Stimulated activated CD4-positive, alpha-beta T cell treated with anti-CD3 and anti-CD28 coated beads, TNF-alpha, amount 100 ng/mL, for 1 hour (primary cell): ENCODE data around the gene KXD1.
"Not testable (repeated sequence)": the region's sequence is repeated elsewhere in the genome, so short reads cannot be mapped to it uniquely, and the experiment has no call there.

Source experiments
- DNase-seq, 3 donors: peaks; one replicate each; pipeline ENCODE4 v3.0.0-alpha.2; 2020; ENCODE audit warnings: low read depth in 3 of 3, low spot score in 1 of 3

KXD1 gene

DNA sequence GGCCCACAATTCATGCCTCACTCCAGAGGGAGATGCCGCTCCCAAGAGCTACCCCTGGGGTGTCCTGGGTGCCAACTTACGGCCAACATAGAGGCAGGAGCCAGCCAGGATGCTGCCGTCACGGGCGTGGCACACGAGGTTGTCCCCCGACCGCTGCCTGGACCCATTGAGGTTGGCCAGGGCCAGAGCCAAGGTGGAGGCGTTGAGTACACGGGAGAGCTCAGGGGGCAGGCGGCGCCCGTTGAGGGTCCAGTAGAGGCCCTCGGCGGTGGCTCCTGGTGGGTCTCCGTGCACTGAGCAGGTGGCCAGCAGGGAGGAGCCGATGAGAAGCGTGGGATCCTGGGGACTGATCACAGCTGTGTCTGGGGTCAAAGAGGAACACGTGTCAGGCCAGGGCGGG is 41.8 kb downstream of the KXD1 start:
- DNase-seq = no peak

DNA sequence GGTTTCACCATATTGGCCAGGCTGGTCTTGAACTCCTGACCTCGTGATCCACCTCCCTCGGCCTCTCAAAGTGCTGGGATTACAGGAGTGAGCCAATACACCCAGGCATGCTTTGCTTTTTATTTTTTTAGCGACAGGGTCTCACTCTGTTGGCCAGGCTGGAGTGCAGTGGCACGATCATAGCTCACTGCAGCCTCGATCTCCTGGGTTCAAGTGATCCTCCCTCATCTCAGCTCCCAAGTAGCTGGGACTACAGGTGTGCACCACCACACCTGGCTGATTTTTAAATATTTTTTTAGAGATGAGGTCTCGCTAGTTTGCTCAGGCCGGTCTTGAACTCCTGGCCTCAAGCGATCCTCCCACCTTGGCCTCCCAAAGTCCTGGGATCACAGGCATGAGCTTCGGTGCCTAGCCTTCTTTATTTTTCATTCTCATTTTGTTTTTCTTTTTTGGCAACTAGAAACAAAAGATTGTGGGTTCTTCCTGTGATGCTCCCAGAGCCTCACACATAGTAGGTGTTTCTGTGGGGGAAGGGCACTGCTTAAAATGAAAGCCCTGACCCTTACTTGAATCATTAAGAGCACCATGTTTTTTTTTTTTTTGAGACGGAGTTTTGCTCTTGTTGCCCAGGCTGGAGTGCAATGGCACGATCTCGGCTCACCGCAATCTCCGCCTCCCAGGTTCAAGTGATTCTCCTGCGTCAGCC is 43.2 kb downstream of the KXD1 start:
- DNase-seq = not testable (repeated sequence)

DNA sequence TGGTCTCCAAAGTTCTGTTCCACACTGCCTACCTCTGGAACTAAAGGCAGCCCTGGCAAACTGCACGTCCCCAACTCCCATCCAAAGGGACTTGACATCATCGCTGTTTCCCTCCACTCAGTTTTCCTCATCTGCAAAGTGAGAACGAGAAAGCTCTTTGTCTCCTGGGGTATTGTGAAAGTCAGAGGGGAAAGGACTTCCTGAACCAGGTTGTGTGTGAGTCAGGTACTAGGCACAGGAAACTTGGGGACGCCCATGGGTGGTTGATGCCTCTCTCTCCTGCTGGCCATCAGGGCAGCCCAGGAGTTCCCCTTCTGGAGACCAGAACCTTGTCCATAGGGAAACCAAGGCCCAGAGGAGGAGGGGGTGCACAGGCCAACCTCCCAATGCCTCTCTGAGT is 44.2 kb downstream of the KXD1 start:
- DNase-seq = no peak

DNA sequence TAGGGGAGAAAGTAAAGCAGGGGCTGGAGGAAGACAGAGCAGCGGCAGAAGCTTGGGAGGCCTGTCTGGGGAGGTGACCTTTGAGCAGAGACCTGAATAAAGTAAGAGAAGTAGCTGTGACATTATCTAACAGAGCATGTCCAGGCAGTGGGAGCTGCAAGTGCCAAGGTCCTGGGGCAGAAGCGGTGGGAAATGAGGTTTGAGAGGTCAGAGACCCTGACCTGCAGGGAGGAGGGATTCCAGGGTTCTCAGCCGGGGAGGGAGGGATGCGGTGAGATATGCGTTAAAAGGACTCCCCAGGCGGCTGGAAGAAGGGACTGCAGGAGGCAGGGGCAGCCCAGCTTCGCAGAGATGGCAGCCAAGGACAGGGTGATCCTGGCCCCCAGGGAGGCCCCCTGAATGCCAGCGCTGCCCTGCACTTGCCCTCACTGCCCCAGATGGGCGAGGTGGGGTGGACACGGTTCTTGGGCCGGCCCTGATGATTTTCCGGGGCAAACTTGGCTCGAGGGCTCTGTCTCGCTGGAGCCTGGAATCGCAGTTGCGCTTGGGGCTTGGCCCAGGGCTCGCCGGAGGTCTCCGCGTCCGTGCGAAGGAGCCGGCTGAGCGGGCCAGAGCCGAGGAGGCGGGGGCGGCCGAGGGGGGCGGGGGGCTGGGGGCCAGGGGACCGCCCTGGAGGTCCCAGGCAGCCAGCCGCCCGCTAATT is 45.7 kb downstream of the KXD1 start:
- no peak for DNase-seq

DNA sequence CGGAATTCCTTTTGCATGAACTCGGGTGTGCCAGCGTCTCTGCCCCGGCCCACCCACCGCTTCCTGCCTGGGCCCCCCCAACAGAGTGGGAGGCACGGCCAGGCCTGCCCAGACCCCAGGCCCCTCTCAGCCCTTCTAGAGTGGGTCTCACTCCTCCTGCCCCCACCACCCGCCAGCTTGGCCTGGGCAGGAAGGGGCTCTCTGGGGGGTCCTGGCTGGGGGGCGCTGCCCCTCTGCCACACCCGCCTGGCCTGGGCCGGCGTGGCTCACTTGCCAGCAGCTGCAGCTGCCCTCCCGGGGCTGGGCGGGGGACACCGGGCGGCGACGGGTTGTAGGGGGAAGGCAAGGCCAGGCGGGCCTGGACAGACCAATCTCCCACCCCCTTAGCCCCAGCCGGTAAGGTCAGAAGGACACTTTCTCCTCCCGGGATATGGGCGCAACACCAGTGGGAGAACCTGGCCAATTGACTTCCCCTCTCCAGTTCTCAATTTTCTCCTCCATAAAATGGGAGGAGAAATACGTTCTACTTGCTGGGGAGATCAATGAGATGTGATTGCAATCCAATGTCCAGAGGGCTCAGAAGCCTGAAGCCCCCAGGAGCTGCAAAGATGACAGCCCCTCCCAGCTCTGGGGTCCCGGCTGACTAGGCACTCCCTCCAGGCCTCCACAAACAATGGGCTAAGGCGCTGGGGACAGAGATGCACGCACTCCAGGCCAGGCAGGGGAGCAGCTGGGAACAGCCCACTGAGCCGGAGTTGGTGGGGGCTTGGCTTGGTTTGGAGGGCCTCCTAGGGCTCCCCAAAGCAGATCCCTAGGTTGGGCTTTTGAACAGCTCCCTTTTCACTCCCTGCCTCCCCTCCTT is 46.5 kb downstream of the KXD1 start:
- DNase-seq = no peak

DNA sequence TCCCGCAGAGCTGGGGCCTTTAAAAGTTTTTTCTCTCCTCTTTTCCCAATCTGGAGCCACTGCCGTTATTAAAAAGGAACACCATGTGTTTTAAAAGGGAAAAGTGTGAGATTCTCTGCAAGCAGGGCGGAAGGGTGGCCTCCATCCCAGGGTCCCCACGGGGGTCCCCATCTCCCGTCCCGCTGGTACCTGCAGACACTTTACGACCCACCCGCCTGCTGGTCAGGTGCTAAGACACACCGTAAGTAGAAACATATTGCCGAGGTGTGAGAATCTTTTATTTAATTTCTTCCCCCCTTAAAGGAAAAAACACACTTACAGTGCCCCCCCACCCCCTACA is 47.1 kb downstream of the KXD1 start:
- no peak for DNase-seq

DNA sequence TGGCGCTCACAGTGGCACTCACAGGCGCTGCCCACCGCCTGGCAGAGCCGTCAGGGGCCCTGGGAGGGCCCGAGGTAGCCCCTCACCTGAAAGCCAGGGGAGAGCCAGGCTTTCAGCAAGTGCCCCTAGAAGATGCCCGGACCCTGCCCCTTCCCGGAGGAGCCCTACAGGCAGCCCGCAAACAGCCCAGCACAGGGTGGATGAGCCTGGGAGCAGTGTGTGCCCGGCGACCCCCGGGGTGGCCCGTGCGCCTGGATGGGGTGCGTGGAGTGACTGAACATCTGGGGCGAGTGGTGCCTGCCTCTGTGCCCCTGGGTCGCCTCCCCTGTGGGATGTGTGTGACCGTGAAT is 47.5 kb downstream of the KXD1 start:
- DNase-seq = no peak

DNA sequence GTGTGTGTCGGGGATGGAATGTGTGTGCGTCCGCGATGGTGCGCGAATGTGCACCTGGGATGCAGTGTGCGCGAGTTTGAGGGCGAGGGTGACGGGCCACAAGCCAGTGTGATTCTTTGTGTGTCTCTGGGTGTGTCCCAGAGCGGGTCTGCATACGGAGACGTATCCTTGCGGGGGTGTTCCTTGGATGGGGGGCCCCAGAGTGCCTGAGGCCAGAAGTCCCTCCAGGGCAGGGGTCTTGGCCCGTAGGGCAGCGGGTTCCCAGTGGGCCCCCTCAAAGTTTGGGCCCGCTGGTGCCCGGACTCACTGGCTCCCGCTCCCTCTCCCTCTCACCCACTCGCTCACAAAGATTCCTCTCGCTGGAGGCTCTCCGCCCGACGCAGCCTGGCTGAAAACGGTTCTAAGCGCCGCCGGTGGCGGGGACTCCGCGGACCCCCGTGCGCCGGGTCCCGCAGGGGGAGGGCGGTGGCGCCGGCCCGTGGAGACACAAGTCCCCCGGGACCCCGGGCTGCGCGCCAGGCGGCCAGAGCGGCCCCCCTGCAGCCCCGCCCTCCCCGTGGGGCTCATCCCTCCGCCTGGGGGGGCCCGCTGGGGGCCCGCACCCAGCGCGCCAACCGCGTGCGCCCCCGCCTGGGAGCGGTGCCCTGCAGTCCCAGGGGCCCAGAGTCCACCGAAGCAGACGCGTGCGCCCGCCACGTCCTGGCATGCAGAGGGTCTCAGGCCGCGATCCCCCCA is 48.0 kb downstream of the KXD1 start:
- no peak for DNase-seq

DNA sequence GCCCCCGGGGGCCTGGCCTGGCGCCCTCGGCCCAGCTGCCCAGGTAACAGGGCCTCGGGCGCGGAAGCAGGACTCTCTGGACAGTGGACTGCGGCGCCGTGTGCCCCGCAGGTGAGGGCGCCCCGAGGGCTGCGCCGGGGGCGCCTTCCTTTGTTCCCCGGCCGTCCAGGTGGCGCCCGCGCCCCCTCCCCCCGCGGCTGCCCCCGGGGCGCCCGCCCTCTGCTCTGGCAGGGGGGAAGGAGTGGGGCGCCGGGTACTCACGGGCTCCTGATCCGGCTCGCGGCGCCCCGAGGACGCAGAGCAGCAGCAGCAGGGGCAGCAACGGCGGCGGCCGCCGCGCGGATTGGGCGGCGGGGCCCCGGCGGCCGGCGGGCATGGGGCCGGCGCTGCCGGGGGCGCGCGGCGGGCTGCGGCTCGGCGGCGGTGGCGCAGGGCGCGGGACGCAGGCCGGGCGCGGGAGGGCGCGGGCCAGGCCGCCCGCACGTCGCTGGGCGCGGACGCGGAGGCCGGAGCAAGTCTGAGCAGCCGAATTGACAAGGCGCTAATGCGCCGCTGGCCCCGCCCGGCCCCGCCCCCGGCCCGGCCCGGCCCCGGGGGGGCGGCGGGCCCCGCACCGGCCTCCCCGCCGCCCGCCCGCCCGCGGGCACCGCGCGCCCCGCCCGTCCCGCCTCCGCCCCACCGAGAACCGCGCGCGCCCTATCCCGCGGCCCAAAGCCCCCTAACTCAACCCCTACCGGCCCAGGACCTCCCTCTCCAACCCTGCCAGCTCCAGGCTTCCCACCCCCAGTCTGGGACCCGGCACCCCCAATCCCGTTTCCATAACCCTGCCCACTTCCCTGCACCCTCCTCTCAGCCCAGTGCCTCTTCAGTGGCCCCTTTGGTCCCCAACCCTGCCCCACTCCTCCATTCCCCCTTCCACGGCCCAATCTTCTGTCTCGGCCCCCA is 48.9 kb downstream of the KXD1 start, which contains the start of gene CRLF1:
Gene CRLF1 (minus strand): TSS at position 519 of the 945 bp plus-strand sequence. CDS start 143 bp downstream, at position 376.
- no peak for DNase-seq

DNA sequence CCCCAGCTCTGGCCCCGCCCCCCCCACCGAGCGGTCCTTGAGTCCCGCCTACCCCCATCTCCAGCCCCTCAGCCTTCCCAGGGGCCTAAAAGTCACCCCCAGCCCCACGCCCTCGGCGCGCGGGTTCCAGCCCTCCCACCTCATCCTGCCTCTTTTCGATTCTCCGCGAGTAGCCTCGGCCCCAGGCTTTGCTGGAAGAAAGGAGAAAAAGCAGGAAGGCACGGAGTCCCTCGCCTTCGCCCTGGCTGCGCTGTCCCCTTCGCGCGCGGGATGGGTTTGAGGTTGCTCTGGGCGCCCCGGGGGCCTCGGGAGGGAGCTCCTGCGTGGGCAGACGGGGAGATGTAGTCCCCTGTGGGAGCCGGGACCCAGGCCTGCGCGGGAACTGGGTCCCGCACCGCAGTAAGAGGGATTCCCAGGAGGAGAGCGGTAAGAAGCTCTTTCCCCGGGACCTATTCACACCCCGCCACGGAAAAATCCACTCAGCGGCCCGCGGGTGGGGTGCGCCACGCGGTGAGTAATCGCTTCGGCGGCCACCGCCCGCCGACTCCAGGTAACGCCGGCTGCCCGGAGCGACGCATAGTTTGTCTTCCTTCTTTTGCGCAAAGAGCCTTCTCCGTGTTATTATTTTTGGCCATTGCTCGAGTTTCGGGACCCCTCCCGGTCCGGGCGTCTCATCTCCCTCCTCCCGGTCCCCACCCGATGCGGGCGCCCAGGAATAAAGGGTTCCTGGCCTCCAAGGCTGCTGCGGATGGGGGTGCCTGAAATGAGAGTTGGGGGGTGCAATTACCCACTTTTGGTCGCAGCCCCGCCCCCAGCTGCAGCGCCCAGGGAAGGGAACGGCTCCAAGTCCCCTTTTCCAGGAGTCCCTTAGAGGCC is 49.8 kb downstream of the KXD1 start:
- DNase-seq = no peak

DNA sequence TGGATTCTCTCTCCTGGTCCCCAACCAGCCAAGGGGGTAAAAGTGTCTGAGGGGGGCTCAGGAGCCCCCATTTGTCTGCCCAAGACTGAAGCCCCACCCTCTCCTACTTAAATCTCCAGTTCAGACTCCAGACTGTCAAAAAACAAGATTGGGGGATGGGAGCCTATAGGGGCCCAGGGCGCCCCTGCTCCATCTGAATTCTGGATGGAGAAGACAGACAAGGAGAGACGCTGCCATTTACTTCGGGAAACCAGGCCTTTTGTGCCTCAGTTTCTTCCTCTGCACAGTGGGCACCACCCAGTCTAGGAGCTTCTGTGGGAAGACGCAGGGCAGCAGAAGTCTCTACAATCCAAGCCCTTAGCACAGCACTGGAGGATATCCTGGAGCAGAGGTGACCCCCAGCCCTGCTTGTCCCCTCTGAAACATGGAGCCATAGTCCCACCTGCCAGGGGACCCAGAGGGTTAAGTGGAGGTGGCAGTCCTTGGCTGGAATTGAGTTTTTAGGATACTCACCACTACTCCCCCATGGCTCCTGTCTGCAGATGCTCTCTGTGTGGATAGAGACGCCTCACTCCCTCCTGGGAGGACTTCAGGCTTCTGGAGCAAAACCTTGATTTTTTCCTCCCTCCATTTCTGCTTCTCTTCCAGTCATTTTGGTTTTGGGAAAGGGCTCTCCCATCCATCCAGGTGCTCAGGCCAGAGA is 50.6 kb downstream of the KXD1 start:
- DNase-seq = no peak

DNA sequence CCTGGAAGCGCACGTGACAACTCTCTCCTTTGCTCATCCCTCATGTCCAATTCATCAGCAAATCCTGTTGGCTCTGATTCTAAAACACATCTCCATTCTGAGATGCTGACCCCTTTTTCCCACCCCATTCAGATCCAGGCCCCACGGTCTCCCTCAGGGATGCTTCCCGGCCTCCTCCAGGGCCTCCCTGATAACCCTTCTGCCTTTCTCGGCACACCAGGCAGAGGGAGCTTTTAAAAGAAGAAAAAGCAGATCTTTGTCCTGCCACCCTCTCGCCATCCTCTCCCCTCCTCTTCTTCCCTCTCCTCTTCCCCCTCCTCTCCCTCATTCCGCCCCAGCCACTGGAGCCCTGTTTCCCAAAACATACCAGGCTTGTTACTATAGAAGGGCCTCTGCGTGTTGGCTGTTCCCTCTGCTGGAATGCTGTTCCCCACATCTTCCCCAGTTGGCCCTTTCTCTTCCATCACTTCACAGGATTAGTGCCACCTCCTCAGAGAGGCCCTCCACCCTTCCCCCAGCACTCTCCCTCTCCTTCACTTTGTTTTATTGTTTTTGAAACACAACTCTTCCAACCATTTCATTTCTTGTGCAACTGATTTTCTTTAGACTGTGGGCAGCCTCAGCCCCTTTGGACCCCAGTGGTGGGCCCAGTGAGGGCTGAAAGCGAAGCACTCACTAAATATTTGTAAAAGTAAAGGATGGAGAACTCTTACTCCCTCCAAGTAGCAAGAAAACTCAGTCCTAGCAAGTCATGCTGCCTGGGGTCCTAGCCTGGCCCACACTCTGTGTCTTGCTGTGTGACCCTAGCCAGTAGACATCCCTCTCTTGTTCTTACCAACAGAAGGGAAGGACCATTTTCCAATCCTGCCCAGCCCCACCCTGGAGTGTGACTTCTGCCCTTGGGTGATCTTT is 51.4 kb downstream of the KXD1 start:
- DNase-seq = no peak

DNA sequence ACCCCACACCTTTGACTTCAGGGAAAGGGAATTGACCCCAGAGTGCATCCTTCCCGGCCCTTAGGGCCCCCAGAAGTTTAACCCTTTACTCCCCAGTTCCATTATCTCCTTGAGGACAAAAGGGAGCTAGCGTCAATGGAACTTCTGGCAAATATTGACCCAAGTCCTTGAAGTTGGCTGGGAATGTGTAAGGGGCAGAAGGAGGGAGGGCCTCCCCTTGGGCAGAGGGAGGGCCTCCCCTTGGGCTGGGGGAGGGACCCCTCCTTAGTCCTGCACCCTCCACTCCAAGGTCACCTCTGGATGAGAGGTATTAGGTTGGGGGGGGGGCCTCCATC is 52.0 kb downstream of the KXD1 start:
- DNase-seq = no peak

DNA sequence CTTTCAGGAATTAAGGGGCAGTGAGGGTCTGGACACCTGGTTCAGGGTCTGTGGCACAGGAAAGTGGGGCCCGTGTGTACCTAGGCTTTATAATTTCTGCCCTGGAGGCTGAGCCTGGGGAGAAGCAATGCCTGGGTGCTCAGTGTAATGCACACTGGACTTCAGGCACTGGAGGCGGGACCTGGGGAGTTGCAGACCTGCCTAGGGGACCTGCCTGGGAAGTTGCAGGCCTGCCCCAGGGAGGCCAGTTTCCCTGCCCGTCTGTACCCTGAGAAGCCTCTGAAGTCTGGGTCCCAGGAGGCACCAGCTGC is 52.5 kb downstream of the KXD1 start:
- DNase-seq = no peak

DNA sequence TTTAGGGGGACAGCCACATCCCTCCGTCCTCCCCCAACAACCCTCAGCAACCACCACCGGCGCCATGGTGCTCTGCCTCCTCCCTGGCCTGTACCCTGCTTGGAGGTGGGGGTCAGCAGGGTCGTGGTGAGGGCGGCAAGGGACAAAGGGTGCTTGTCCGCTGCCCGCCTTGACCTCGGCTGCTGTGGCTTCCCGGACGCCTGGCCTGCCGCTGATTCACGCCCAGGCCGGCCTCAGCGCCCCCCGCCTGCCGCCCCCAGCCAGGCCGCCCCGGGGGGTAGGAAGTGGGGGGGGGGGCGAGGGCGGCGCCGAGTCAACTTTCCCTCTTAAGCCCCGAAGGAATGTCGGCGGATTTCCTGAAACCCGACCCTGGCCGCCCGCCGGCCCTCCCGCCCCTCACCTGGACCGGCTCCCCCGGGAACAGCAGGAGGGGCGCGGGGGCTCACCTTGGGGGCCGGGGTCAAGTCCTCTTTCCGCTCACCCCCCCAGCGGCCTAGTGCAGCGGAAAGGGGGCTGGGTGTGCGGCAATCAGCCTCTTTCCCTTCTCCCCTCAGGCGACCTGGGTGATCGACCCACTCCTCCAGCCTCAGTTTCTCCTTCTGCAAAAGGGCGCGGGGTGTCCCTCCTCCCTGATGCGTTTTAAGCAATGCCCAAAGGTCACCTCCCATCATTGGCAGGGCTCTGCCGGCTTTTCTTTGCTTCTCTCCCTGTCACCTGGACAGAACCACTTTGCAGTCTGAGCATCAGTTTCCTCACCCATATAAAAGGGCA is 53.1 kb downstream of the KXD1 start:
- no peak for DNase-seq

DNA sequence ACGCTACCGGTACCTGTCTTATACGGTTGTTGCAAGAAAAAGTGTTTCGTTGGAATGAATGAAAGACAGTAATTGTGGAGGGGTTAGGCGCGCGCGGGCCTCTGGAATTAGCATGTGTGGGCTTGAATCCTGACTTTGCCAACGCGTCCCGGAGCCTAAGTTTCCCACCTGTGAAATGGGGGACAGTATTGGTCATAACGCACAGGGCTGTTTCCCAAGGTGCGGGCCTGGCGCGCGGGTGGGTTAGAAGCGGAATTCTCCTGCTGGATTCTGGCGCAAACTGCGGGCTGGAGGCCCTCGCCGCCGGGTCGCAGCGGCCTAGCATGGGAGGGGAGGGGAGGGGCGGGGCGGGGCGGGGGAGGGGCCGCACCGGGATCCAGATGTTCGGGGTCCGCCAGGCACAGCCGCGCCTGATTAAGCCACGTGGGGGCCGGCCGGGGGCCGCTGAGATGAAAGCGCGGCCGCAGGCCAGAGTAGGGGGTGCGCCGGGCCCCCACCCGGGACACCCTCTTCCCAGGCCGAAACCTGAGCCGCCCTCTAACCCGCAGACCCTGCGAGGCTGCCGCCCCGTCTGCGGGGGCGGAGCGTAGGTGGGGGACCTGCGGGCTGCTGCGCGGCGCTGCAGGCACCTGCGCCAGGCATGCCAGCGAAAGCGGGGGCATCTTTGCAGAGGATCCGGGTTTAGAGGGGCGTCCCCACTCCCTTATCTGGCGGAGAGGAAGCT is 53.8 kb downstream of the KXD1 start:
- DNase-seq = no peak
